Measurements from ENCODE around the gene GRIA4.

GRIA4 gene

GRCh38 chr11:105937331-105937730, 327.5 kb downstream of the GRIA4 start:
- DNase-seq, result no peak

GRCh38 chr11:105937738-105938137, 327.9 kb downstream of the GRIA4 start:
- H3K9me3 ChIP-seq (ENCODE audit: severe bottlenecking), result no peaks in the 10 kb centered on the region
- TF ChIP-seq, protein P1, sequence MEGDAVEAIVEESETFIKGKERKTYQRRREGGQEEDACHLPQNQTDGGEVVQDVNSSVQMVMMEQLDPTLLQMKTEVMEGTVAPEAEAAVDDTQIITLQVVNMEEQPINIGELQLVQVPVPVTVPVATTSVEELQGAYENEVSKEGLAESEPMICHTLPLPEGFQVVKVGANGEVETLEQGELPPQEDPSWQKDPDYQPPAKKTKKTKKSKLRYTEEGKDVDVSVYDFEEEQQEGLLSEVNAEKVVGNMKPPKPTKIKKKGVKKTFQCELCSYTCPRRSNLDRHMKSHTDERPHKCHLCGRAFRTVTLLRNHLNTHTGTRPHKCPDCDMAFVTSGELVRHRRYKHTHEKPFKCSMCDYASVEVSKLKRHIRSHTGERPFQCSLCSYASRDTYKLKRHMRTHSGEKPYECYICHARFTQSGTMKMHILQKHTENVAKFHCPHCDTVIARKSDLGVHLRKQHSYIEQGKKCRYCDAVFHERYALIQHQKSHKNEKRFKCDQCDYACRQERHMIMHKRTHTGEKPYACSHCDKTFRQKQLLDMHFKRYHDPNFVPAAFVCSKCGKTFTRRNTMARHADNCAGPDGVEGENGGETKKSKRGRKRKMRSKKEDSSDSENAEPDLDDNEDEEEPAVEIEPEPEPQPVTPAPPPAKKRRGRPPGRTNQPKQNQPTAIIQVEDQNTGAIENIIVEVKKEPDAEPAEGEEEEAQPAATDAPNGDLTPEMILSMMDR (IDR thresholded peaks at IDR 0.05; ENCODE audit: low read depth, low read length), result no peak
- no peak overlapping the region for H3K4me3 ChIP-seq (ENCODE audit: low read depth, low read length)
- H3K27me3 ChIP-seq (ENCODE audit: insufficient read depth, low read depth, severe bottlenecking), result no peaks in the 10 kb centered on the region
- no peak overlapping the region for H3K27ac ChIP-seq
- DNase-seq, result no peak
- no peaks in the 10 kb centered on the region for H3K36me3 ChIP-seq

More at GRCh38 chr11:105937331-105937730, 327.5 kb downstream of the GRIA4 start:
- H3K27ac ChIP-seq, result no peak overlapping the region
- H3K36me3 ChIP-seq, result no peaks in the 10 kb centered on the region
- no peak overlapping the region for H3K4me3 ChIP-seq (ENCODE audit: low read depth, low read length)
- TF ChIP-seq, protein P1 (IDR thresholded peaks at IDR 0.05; ENCODE audit: low read depth, low read length), result no peak
- no peaks in the 10 kb centered on the region for H3K9me3 ChIP-seq (ENCODE audit: severe bottlenecking)
- H3K27me3 ChIP-seq (ENCODE audit: insufficient read depth, low read depth, severe bottlenecking), result no peaks in the 10 kb centered on the region

DNA sequence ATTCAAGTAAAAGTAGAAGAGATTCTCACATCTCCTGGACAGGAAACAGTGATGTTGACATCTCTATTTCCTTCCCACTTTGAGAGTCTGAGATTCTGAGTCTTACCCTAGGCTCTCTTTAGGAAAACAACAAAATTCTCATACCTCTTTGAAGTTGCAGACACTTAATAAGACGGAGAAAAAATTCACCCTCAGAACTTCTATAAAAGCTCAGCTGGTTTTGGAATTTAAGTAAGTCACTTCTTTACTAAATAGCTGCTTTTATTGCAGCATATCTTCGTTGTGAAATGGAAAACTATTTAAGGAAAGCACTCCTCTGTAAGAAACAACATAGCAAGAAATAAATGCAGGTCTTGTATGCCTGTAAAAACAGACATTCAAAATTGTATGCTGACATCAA, 333.0 kb downstream of the GRIA4 start:
- TF ChIP-seq, protein P1 (IDR thresholded peaks at IDR 0.05; ENCODE audit: low read depth, low read length), result no peak
- DNase-seq, result no peak

GRCh38 chr11:105948918-105949590, 339.2 kb downstream of the GRIA4 start:
- no peaks in the 10 kb centered on the region for H3K9me3 ChIP-seq (ENCODE audit: severe bottlenecking)
- H3K4me3 ChIP-seq (ENCODE audit: low read depth, low read length), result no peak overlapping the region
- H3K27ac ChIP-seq, result no peak overlapping the region
- TF ChIP-seq, protein P1 (IDR thresholded peaks at IDR 0.05; ENCODE audit: low read depth, low read length), result no peak
- no peak for DNase-seq
- no peaks in the 10 kb centered on the region for H3K27me3 ChIP-seq (ENCODE audit: insufficient read depth, low read depth, severe bottlenecking)
- no peaks in the 10 kb centered on the region for H3K36me3 ChIP-seq

More for the DNA sequence above, 333.0 kb downstream of the GRIA4 start:
- H3K9me3 ChIP-seq (ENCODE audit: severe bottlenecking), result no peaks in the 10 kb centered on the region
- H3K36me3 ChIP-seq, result no peaks in the 10 kb centered on the region
- no peak overlapping the region for H3K4me3 ChIP-seq (ENCODE audit: low read depth, low read length)
- no peak overlapping the region for H3K27ac ChIP-seq
- no peaks in the 10 kb centered on the region for H3K27me3 ChIP-seq (ENCODE audit: insufficient read depth, low read depth, severe bottlenecking)

- no peak overlapping the region for H3K27ac ChIP-seq
- H3K36me3 ChIP-seq, result no peaks in the 10 kb centered on the region
- H3K4me3 ChIP-seq (ENCODE audit: low read depth, low read length), result no peak overlapping the region
- H3K27me3 ChIP-seq (ENCODE audit: insufficient read depth, low read depth, severe bottlenecking), result no peaks in the 10 kb centered on the region
- TF ChIP-seq, protein P1 (IDR thresholded peaks at IDR 0.05; ENCODE audit: low read depth, low read length), result no peak
- no peak for DNase-seq
- no peaks in the 10 kb centered on the region for H3K9me3 ChIP-seq (ENCODE audit: severe bottlenecking)
Observed at GRCh38 chr11:105953886-105954285, 344.0 kb downstream of the GRIA4 start.
